Astrocyte of the hippocampus (primary cell): ENCODE results near the gene KRTAP2-2.
"Not testable (repeated sequence)": the region's sequence is repeated elsewhere in the genome, so short reads cannot be mapped to it uniquely, and the experiment has no call there.

Experiments
- DNase-seq: peaks from one replicate; pipeline ENCODE4 v3.0.0; 2011; ENCODE audit warnings: low read depth, low spot score

The KRTAP2-2 gene, protein sequence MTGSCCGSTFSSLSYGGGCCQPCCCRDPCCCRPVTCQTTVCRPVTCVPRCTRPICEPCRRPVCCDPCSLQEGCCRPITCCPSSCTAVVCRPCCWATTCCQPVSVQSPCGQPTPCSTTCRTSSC

GRCh38 chr17:41055130-41055529 is at the start of gene KRTAP2-2:
KRTAP2-2 (minus strand) TSS chr17:41055230; CDS start chr17:41055211, 19 bp downstream.
- not testable (repeated sequence) for DNase-seq

DNA sequence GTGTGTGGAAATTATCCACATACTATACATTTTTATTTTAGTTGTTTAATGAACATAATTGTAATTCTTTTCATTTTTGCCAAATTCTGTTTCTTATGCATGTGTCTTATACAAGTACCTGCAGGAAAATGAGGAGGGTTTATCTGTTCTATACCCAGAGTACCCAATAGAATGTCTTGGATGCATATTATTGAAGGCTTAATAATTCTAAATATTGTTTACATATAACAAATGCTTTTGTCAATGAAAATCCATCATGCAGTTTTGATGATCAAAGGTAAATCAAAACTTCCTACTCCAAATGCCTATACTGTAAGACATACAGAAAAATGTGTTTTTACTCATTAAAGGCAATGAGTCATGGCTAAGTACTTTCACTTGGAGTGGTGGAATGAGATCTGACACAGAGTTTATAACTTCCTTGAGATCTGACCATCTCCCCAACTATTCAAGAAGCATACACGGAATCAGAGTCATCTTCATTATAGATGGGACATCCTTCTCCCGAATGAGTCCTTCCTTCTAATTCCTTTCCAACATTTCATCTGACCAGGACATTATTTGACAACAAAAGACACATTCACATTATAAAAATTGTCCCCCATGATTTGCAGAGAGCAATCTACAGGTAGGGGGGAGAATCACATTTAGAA is 49.5 kb upstream of the KRTAP2-2 start:
- peak; percentile 18 for DNase-seq

GRCh38 chr17:41103896-41104295 is 48.9 kb upstream of the KRTAP2-2 start:
- DNase-seq = no peak

- no peak for DNase-seq
Measured at GRCh38 chr17:41101586-41102259, 46.7 kb upstream of the KRTAP2-2 start, which contains the start of gene KRTAP4-16. KRTAP4-16 (minus strand) TSS chr17:41102209; CDS start chr17:41102209, 0 bp downstream.

DNA sequence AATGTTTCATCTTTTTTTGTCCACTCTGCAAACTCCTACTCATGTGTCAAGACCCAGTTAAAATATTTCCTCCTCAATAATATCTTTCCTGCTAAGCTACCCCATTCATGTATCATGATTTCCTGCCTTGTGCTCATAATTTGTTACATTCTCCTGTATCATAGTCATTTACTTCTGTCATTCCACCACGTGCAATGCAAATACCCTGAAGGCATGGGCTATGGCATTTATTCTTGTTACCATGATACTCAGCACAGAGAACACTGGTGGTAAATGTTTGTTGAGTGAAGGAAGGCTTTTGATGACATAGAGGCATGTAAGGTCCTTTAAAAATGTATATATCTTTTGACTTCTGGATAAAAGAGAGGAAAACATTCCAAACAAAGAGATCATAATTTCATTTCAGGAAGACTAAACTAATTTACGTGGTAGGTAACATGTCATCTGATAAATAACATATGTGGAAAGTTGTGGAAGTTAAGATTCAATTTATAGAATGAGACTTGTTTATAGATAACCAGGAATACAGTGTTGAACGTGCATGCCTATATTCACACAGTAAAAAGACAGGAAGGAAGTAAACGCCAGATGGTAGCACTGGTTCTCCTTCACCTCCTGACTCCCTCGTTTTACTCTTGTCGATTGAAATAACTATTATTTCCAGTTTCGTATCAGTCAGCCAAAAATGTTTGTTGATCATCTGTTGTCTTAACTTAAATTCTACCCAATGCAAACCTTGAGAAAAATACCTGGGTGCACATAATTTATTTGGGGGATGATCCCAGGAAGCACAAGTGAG is 44.9 kb upstream of the KRTAP2-2 start:
- DNase-seq = not testable (repeated sequence)

- DNase-seq = no peak
Measured at GRCh38 chr17:41098481-41098880, 43.5 kb upstream of the KRTAP2-2 start.

GRCh38 chr17:41098042-41098441 is 43.0 kb upstream of the KRTAP2-2 start, which contains the start of gene KRTAP4-8:
KRTAP4-8 (minus strand) TSS chr17:41098142; CDS start chr17:41098084, 58 bp downstream.
- no peak for DNase-seq

GRCh38 chr17:41096055-41096454 is 41.0 kb upstream of the KRTAP2-2 start:
- no peak for DNase-seq

DNA sequence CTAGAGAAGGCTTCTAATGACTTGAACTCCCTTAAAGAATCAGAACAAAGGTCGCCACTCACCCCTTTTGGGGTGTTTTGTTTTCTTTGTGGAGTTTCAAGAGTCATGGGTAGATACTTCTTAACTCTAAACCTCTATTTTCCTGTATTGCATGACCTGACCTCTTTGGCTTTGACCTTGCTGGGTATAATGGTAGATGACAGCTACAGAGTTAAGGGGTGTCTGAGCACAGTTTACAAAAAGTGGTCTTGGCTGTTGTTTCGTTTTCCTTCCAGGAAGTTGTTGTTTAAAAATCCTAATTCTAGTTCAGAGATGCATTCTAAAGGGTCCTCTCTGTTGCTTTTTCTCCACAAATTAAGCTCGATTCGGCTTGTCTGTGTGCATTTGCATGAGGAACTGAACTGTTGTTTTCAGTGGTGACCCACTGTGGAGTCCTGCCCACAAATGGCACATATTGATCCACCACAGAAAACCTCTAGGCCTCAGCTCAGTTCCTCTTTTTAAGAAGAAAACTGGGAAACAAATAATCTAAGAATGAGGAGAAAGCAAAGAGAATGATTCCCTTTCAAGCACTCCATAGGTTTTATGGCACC is 33.8 kb upstream of the KRTAP2-2 start:
- not testable (repeated sequence) for DNase-seq

- not testable (repeated sequence) for DNase-seq
Measured at GRCh38 chr17:41084100-41084856, 29.2 kb upstream of the KRTAP2-2 start, which contains the start of gene KRTAP4-7. KRTAP4-7 (plus strand) TSS chr17:41084150; CDS start chr17:41084207, 57 bp downstream.

DNA sequence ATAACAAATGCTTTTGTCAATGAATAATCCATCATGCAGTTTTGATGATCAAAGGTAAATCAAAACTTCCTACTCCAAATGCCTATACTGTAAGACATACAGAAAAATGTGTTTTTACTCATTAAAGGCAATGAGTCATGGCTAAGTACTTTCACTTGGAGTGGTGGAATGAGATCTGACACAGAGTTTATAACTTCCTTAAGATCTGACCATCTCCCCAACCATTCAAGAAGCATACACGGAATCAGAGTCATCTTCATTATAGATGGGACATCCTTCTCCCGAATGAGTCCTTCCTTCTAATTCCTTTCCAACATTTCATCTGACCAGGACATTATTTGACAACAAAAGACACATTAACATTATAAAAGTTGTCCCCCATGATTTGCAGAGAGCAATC is 28.4 kb upstream of the KRTAP2-2 start:
- not testable (repeated sequence) for DNase-seq

- no peak for DNase-seq
Measured at GRCh38 chr17:41082626-41083025, 27.6 kb upstream of the KRTAP2-2 start.

GRCh38 chr17:41076788-41077187 is 21.8 kb upstream of the KRTAP2-2 start:
- DNase-seq = no peak

- DNase-seq = no peak
Measured at GRCh38 chr17:41073676-41074075, 18.6 kb upstream of the KRTAP2-2 start.

GRCh38 chr17:41071606-41072360 is 16.8 kb upstream of the KRTAP2-2 start:
- no peak for DNase-seq

- DNase-seq = no peak
Measured at GRCh38 chr17:41069031-41069430, 14.0 kb upstream of the KRTAP2-2 start.

DNA sequence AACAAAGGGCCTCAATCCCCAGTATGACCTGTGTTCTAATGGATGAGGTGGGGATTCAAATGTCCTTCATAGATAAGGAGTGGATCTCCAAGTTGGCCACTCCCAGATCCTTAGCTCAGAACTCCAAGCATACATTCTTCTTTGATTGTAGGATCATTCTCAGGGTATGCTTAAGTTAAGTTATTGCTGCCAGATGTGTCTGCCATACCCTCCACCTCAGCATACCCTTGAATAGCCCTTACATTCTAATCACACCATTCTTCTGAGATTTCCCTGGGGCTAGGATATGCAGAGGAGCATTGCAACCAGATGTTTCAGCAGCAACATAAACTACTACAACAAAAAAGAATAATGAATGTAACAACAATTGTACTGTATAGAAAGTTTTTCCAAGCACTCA is 12.3 kb upstream of the KRTAP2-2 start:
- DNase-seq = no peak

- DNase-seq = peak; percentile 63
Measured at GRCh38 chr17:41065829-41066624, 11.0 kb upstream of the KRTAP2-2 start, which contains the start of gene KRTAP2-4. KRTAP2-4 (minus strand) TSS chr17:41065879; CDS start chr17:41065845, 34 bp downstream.
